Rectal smooth muscle tissue (tissue), 1 donor: ENCODE results near the gene ASB15.

ENCODE experiments used
- H3K27ac ChIP-seq: one replicate; pipeline ENCODE4 v1.7.0; 2013; ENCODE audit warnings: low read depth, low read length, inconsistent platforms
- H3K27me3 ChIP-seq: one replicate; pipeline ENCODE4 v1.7.0; 2013; ENCODE audit warnings: low read length; ENCODE audit not compliant: control insufficient read depth, insufficient read depth
- H3K36me3 ChIP-seq: one replicate; pipeline ENCODE4 v1.7.0; 2013; ENCODE audit warnings: low read length; ENCODE audit not compliant: control insufficient read depth, insufficient read depth
- H3K4me1 ChIP-seq: one replicate; pipeline ENCODE4 v1.7.0; 2013; ENCODE audit warnings: low read length; ENCODE audit not compliant: control insufficient read depth, insufficient read depth
- H3K4me3 ChIP-seq: one replicate; pipeline ENCODE4 v1.7.0; 2013; ENCODE audit warnings: low read length
- H3K9ac ChIP-seq: one replicate; pipeline ENCODE4 v1.7.0; 2013; ENCODE audit warnings: low read length

ASB15 gene

DNA sequence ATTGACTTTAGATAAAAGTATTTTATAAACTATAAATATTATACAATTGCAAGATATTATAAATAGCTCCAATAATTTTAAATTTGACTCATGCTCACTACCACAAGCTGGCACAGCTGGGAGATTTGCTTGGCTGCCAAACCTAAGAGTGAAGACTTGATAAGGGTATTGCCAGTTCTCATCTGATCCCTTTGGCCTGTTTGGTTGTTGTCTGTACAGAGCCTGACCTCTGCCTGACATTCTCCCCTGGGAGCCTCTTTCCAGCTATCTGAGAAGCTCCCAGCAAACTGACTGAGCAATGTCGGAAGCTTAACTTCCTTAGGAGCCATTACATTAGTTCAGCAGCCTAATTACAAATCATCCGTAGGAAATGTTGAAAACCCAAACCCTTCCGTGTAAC lies 43.9 kb downstream of the ASB15 start:
- Histone ChIP-seq H3K9ac (no peak overlapping the region), H3K27me3 (no peaks in the 10 kb centered on the region), H3K4me3 (no peak overlapping the region), H3K36me3 (no peaks in the 10 kb centered on the region), H3K27ac (no peak overlapping the region), H3K4me1 (peaks cover 10% of the 10 kb centered on the region)

DNA sequence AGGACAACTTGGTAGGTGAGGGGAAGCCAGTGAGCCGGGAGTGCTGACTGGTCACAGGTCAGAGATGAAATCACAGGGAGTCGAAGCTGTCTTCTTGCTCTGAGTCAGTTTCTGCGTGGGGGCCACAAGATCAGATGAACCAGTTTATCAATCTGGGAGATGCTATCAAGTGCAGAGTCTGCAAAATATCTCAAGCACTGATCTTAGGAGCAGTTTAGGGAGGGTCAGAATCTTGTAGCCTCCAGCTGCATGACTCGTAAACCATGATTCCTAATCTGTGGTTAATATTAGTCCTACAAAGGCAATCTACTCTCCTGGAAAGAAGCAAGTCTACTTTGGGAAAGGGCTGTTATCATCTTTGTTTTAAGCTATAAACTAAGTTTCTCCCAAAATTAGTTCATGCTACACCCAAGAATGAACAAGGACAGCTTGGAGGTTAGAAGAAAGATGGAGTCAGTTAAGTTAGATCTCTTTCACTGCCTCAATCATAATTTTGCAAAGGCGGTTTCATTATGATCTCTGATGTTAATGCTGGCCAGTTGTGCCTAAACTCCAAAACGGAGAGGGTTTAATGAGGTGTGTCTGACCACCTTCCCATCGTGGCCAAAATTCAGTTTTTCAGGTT lies 45.6 kb downstream of the ASB15 start:
- H3K36me3 ChIP-seq, result no peaks in the 10 kb centered on the region

DNA sequence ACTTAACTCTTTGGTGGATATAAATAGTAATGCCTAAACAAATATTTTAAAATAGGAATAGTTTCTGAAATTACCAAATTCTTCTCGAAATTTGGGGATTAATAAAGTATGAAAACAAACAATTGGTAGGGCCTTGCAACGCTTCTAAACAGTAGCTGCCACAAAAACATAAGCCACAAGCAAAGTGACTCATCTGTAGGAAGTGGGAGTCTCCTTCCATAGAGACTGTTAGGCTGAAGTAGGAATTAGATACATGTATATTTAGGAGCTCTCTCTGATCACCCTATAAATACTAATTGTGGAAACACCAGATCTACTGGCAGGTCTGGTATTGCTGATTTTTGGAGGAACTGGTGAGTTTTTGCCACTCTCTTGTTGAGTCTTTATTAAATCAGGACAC lies 48.3 kb downstream of the ASB15 start:
- Histone ChIP-seq H3K27ac (no peak overlapping the region), H3K27me3 (no peaks in the 10 kb centered on the region), H3K4me1 (no peaks in the 10 kb centered on the region), H3K4me3 (no peak overlapping the region), H3K36me3 (no peaks in the 10 kb centered on the region), H3K9ac (no peak overlapping the region)

More for the DNA sequence above, 45.6 kb downstream of the ASB15 start:
- Histone ChIP-seq H3K4me3 (no peak overlapping the region), H3K4me1 (peaks cover 10% of the 10 kb centered on the region), H3K27ac (no peak overlapping the region), H3K27me3 (no peaks in the 10 kb centered on the region), H3K9ac (no peak overlapping the region)

DNA sequence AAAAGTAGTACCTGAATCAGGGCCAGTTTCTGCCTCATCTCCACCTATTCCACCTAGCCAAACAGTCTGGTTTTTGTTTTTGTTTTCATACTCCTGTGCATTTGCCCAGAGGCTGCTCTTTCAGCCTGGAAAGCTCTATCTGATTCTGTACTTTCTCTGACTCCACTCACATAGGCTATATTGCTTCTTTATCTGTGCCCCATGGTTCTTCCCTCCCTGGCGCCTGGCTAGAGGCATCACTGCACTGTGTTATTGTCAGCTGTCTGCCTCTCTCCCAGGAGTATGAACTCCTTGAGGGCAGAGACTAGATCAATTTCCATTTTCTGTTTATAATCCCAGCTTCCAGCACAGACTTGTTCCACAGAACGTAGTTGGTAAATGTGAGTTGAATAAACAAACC lies 49.0 kb downstream of the ASB15 start:
- Histone ChIP-seq H3K4me1 (no peaks in the 10 kb centered on the region), H3K36me3 (no peaks in the 10 kb centered on the region), H3K4me3 (no peak overlapping the region), H3K27ac (no peak overlapping the region), H3K27me3 (no peaks in the 10 kb centered on the region), H3K9ac (no peak overlapping the region)

DNA sequence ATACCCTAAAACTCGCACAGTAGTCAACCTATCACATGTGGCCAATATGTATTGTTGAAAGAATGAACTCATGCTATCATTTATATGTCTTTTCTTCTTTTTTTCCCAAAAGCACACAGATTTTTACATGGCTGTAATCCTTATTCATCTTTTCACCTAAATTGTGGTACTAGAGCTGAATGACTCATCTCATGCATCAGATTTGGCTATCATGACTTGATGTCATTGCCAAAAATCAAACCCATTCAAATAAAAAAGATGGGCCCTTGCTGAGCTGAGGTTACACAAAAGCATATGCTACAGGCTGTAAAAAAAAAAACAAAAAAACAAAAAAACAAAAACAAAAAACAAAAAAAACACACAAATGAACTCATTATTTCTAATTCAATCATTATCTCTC lies 50.8 kb downstream of the ASB15 start:
- Histone ChIP-seq H3K4me3 (no peak overlapping the region), H3K27me3 (no peaks in the 10 kb centered on the region), H3K4me1 (no peaks in the 10 kb centered on the region), H3K27ac (no peak overlapping the region), H3K9ac (no peak overlapping the region), H3K36me3 (no peaks in the 10 kb centered on the region)

DNA sequence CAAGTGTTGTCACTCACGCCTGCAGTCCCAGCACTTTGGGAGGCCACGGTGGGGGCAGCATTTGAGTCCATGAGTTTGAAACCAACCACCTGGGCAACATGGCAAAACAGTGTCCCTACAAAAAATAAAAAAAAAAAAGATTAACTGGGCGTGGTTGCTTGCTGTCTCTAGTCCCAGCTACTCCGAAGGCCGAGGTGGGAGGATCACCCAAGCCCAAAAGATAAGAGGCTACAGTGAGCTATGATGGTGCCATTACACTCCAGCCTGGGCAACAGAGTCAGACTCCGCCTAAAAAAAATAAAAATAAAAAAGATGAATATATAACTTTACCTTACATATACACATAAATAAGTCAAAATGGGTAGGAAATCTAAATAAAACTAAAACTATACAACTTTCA lies 51.5 kb downstream of the ASB15 start:
- Histone ChIP-seq H3K4me3 (no peak overlapping the region), H3K27ac (no peak overlapping the region), H3K4me1 (no peaks in the 10 kb centered on the region), H3K27me3 (no peaks in the 10 kb centered on the region), H3K9ac (no peak overlapping the region), H3K36me3 (no peaks in the 10 kb centered on the region)

DNA sequence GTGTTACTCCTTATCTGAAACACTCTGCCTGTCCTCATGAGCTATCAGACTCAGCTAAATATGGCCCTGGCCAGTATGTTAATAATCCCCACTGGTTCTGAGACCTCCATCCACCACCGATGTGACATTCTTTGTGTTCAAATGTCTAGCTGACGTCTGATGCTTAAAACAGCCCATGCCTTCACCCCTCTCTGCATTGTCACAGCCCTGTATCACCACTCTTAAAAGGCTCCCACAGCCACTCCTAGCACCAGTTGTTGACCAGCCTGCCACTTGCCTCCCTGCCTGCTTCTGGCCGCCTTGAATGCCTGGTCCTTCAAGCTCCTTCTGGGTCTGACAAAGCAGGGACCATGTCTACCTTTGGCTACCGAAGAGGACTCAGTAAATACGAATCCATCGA lies 54.0 kb downstream of the ASB15 start, which contains the start of gene LMOD2:
Gene LMOD2, plus strand, starts transcription at position 253 of the 400 bp plus-strand sequence. Its CDS starts 98 bp downstream, at position 351.
- Histone ChIP-seq H3K4me1 (no peaks in the 10 kb centered on the region), H3K36me3 (no peaks in the 10 kb centered on the region), H3K27me3 (no peaks in the 10 kb centered on the region), H3K9ac (no peak within 1 kb of the TSS), H3K27ac (no peak within 1 kb of the TSS), H3K4me3 (no peak within 1 kb of the TSS)

DNA sequence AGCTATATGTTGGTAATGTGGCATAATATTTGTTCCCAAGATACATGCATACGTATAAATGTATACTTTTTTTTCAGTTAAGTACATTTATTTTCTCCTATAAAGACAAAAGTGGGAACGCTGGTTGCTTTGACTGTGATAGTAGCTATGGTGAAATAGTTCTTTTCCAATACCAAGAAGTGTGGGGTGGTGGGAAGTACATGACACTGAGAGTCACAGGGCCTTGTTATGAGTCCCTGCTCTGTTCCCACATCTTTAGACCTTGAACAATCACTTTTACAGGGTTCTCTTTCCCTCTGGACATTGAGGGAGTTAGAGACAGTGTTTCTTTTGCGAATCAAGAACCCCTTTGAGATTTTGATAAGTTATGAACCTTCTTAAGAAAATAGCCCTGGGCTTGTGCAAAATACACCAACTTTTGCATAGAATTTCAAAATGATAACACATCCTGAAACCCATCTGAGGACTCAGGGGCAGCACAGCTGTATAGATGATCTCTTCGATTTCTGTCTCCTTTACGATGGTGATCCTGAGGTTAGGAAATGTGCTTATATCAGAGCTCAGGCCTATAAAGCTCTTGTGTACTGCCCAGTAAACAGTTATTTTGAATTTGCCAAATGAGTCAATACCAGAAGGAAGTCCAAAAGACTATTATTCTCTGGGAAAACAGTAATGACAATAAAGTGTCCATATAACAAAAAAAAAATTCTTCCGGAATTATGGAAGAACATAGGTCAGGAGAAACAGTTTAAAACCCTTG lies 55.1 kb downstream of the ASB15 start:
- Histone ChIP-seq H3K9ac (no peak overlapping the region), H3K4me1 (no peaks in the 10 kb centered on the region), H3K4me3 (no peak overlapping the region), H3K27me3 (no peaks in the 10 kb centered on the region), H3K27ac (no peak overlapping the region), H3K36me3 (no peaks in the 10 kb centered on the region)

DNA sequence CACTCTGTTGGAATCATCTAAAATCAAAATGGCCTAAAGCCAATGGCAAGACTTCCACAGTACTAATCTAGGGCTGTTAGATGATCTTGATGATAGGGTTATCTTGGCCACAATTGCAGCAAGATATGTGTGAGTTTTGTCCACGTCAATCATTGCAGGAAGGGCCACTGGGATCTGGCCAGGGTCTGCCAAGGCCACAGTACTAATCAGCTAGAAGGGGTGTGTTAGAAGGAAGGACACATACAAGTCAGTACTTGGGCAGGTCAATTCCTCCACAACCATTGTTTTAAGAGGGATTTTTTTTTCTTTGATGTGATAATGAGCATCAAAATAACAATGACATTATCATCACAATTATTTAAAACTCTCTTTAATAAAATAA lies 55.7 kb downstream of the ASB15 start:
- Histone ChIP-seq H3K27me3 (no peaks in the 10 kb centered on the region), H3K27ac (no peak overlapping the region), H3K4me1 (no peaks in the 10 kb centered on the region), H3K9ac (no peak overlapping the region), H3K36me3 (no peaks in the 10 kb centered on the region), H3K4me3 (no peak overlapping the region)

DNA sequence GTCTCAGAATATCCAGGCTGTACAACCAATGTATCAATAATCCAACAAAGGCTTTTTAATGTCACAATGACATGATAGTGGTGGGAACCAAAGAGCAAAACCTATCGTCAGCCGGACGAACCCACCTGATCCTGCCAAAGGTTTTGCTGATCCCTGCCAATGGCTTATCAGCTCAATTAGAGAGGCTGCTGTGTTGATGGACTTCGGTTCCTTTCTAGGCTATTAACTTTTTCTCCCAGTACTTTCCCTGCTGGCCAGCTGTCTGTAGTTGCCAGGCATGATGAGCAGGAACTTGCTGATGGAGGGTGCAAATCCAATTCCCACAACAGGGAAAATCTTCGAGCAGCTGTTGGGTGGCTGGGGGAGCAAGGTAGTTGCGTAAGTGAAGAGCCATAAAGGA lies 56.4 kb downstream of the ASB15 start:
- Histone ChIP-seq H3K27ac (no peak overlapping the region), H3K4me3 (no peak overlapping the region)

DNA sequence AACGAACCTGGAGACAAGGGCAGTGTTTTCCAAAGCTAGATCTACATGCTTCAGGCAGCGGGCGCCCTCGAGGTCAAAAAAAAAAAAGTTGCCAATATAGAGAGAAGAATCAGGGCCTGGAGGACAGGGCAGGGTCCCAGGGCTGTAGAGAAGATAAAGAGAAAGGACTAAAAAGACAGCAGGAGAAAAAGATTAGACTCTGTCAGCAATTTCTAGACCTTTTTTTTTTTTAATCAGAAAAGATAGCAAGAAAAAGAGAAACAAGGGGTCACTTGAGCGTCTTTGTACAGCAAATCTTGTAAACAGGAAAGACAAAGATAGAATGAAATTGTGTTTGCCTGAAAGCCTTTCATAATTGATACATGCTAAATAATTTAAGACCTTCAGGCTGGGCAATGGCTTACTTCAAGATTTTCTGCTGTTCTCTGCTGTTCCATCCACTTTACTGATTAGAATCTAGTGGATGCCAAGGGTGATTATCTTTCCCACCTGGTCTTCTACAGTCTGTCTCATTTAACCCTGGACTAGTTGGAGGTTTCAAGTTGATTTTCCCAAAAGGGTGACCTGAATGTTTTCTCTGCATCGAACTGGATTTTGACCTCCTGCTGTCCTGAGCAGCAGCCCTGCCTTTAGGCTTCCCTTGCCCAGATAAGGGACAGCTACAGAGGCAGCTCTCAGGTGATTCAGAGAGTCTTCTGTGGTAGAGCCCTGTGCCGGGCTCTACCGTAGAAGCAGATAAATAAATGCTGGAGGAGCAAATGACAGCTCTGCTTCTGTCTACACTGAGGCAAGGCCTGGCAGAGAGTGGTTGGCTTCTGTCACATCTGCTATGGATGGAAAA lies 59.1 kb downstream of the ASB15 start:
- Histone ChIP-seq H3K27ac (no peak overlapping the region), H3K36me3 (no peaks in the 10 kb centered on the region), H3K9ac (no peak overlapping the region), H3K4me1 (no peaks in the 10 kb centered on the region), H3K4me3 (no peak overlapping the region), H3K27me3 (no peaks in the 10 kb centered on the region)

More for the DNA sequence above, 56.4 kb downstream of the ASB15 start:
- Histone ChIP-seq H3K36me3 (no peaks in the 10 kb centered on the region), H3K9ac (no peak overlapping the region), H3K4me1 (no peaks in the 10 kb centered on the region), H3K27me3 (no peaks in the 10 kb centered on the region)

DNA sequence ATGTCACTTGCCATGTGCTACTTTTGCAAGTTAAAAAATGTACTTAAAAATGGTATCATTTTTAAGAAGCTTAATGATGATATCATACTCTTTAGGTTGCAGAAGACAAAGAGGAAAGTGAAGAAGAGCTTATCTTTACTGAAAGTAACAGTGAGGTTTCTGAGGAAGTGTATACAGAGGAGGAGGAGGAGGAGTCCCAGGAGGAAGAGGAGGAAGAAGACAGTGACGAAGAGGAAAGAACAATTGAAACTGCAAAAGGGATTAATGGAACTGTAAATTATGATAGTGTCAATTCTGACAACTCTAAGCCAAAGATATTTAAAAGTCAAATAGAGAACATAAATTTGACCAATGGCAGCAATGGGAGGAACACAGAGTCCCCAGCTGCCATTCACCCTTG lies 60.1 kb downstream of the ASB15 start:
- no peaks in the 10 kb centered on the region for H3K36me3 ChIP-seq
- no peak overlapping the region for H3K27ac ChIP-seq

More for the DNA sequence above, 60.1 kb downstream of the ASB15 start:
- Histone ChIP-seq H3K4me1 (no peaks in the 10 kb centered on the region), H3K4me3 (no peak overlapping the region), H3K27me3 (no peaks in the 10 kb centered on the region), H3K9ac (no peak overlapping the region)
